GM23338 (cell line): Measurements from ENCODE around the gene DDR2. TPM values are rescaled to one million over a fixed set of nuclear protein-coding genes. Genes with fewer than 3 reads are reported as not detected.

Experiments used
- ATAC-seq: fragments of 200-7000 bp; cut with Tn5 transposase; 3 replicates; pipeline ENCODE4 v1.9.1; 2020
- DNase-seq: peaks from one replicate; pipeline ENCODE4 v3.0.0-alpha.2; 2015; ENCODE audit warnings: low spot score
- H2AFZ ChIP-seq: fragments of 200-600 bp; sonication (generic); 2 replicates; pipeline ENCODE4 v1.8.0; 2016; ENCODE audit warnings: antibody characterized with exemption, mild to moderate bottlenecking, moderate library complexity
- H3F3A ChIP-seq: fragments of 200-600 bp; sonication (generic); replicated peaks from 2 replicates; pipeline ENCODE4 v1.8.0; 2017; ENCODE audit warnings: antibody characterized with exemption, mixed run types, low read depth
- H3K27ac ChIP-seq: fragments of 200-600 bp; sonication (generic); 2 replicates; pipeline ENCODE4 v1.6.1; 2016; ENCODE audit warnings: low read depth
- H3K27me3 ChIP-seq: fragments of 200-600 bp; sonication (generic); 2 replicates; pipeline ENCODE4 v1.8.0; 2016; ENCODE audit warnings: mild to moderate bottlenecking, mixed run types, moderate library complexity; ENCODE audit not compliant: insufficient read depth
- H3K36me3 ChIP-seq: fragments of 200-600 bp; sonication (generic); 2 replicates; pipeline ENCODE4 v1.8.0; 2016; ENCODE audit warnings: mild to moderate bottlenecking; ENCODE audit not compliant: insufficient read depth
- H3K4me1 ChIP-seq: fragments of 200-600 bp; sonication (generic); 2 replicates; pipeline ENCODE4 v1.8.0; 2016; ENCODE audit warnings: mild to moderate bottlenecking, moderate library complexity; ENCODE audit not compliant: insufficient read depth
- H3K4me2 ChIP-seq: fragments of 200-600 bp; sonication (generic); 2 replicates; pipeline ENCODE4 v1.7.1; 2017; ENCODE audit warnings: mixed run types
- H3K4me3 ChIP-seq: fragments of 200-600 bp; sonication (generic); 2 replicates; pipeline ENCODE4 v1.6.1; 2016; ENCODE audit warnings: mixed run types
- H3K79me2 ChIP-seq: fragments of 200-600 bp; sonication (generic); replicated peaks from 2 replicates; pipeline ENCODE4 v1.8.0; 2017; ENCODE audit warnings: mild to moderate bottlenecking; ENCODE audit not compliant: insufficient read depth
- H3K9me2 ChIP-seq: fragments of 200-600 bp; sonication (generic); 2 replicates; pipeline ENCODE4 v1.8.0; 2017; ENCODE audit not compliant: insufficient read depth
- H4K20me1 ChIP-seq: fragments of 200-600 bp; sonication (generic); replicated peaks from 2 replicates; pipeline ENCODE4 v1.8.0; 2017; ENCODE audit warnings: mild to moderate bottlenecking; ENCODE audit not compliant: insufficient read depth
- H3K27ac Mint-ChIP-seq: 2 replicates; pipeline ENCODE4 v1.8.0; 2020; ENCODE audit warnings: inconsistent platforms, mild to moderate bottlenecking, moderate library complexity, mixed read lengths
- H3K27me3 Mint-ChIP-seq: 3 replicates; pipeline ENCODE4 v1.8.0; 2022; ENCODE audit warnings: low read depth, mild to moderate bottlenecking, moderate library complexity, mixed read lengths, inconsistent platforms; ENCODE audit not compliant: insufficient read depth, poor library complexity
- H3K36me3 Mint-ChIP-seq: 3 replicates; pipeline ENCODE4 v1.8.0; 2021; ENCODE audit warnings: low read depth, mild to moderate bottlenecking, inconsistent platforms, moderate library complexity, mixed read lengths
- H3K4me1 Mint-ChIP-seq: 3 replicates; pipeline ENCODE4 v1.8.0; 2020; ENCODE audit warnings: mild to moderate bottlenecking, inconsistent platforms, mixed read lengths
- H3K4me3 Mint-ChIP-seq: 3 replicates; pipeline ENCODE4 v1.8.0; 2021; ENCODE audit warnings: moderate library complexity, mild to moderate bottlenecking, inconsistent platforms, mixed read lengths
- H3K9me3 Mint-ChIP-seq: 3 replicates; pipeline ENCODE4 v1.8.0; 2020; ENCODE audit warnings: moderate library complexity, mild to moderate bottlenecking, inconsistent platforms, mixed read lengths
- JUNB ChIP-seq: IDR thresholded peaks from one replicate; pipeline ENCODE4 v1.6.1; 2016; ENCODE audit warnings: antibody characterized with exemption; ENCODE audit not compliant: unreplicated experiment
- REST ChIP-seq: IDR thresholded peaks from one replicate; pipeline ENCODE4 v1.6.1; 2018; ENCODE audit warnings: antibody characterized with exemption; ENCODE audit not compliant: unreplicated experiment
- ZNF331 ChIP-seq: fragments of 250-450 bp; sonication (Bioruptor Pico); IDR thresholded peaks from 2 replicates; pipeline ENCODE4 v1.5.0; 2020; ENCODE audit warnings: low read depth, mild to moderate bottlenecking, moderate library complexity
- ZNF462 ChIP-seq: fragments of 250-450 bp; sonication (Bioruptor Pico); IDR thresholded peaks from 2 replicates; pipeline ENCODE4 v1.5.0; 2020; ENCODE audit warnings: mild to moderate bottlenecking, moderate library complexity
- polyA plus RNA-seq: library from polyadenylated mRNA; unstranded; fragments of >200 nt; fragmentation: Nextera tagmentation; extraction: Ambion mirVana; gene quantifications from 2 replicates; pipeline ENCODE4 v1.2.1, GENCODE V29; 2016
- total RNA-seq: library from RNA; depleted of rRNA; stranded (reverse); fragments of >200 nt; shearing (Covaris generic); gene quantifications from 2 replicates; pipeline ENCODE4 v1.2.3, GENCODE V29; 2014

The DDR2 gene
- total and polyA plus RNA-seq, 2 experiments from 2014 or later: 0.66 to 1.8 TPM

GRCh38 chr1:162708286-162708685 lies 76.0 kb downstream of the DDR2 start (continued):
- TF ChIP-seq REST (no peak), JUNB (no peak)

- no peaks in the 10 kb centered on the region for H3F3A ChIP-seq
- no peak overlapping the region for H3K27ac Mint-ChIP-seq
Measured at GRCh38 chr1:162709132-162709860, 77.0 kb downstream of the DDR2 start.

More at GRCh38 chr1:162709132-162709860, 77.0 kb downstream of the DDR2 start:
- H3K4me3 Mint-ChIP-seq: no peak overlapping the region
- no peak overlapping the region for H3K4me3 ChIP-seq
- H3K9me2 ChIP-seq: no peaks in the 10 kb centered on the region; the same call in 1 of the 2 replicates
- no peaks in the 10 kb centered on the region for H4K20me1 ChIP-seq
- no peaks in the 10 kb centered on the region for H3K36me3 ChIP-seq
- H2AFZ ChIP-seq: no peak overlapping the region
- no peaks in the 10 kb centered on the region for H3K4me1 ChIP-seq
- H3K27ac ChIP-seq: no peak overlapping the region
- H3K36me3 Mint-ChIP-seq: no peaks in the 10 kb centered on the region
- no peaks in the 10 kb centered on the region for H3K27me3 ChIP-seq
- ATAC-seq: no peak
- H3K9me3 Mint-ChIP-seq: no peaks in the 10 kb centered on the region
- H3K79me2 ChIP-seq: no peaks in the 10 kb centered on the region
- TF ChIP-seq ZNF462 (no peak), ZNF331 (CRISPR knock-in tag) (no peak), JUNB (no peak)
- H3K4me1 Mint-ChIP-seq: no peaks in the 10 kb centered on the region
- no peak for DNase-seq
- H3K27me3 Mint-ChIP-seq: no peaks in the 10 kb centered on the region
- H3K4me2 ChIP-seq: no peak overlapping the region
